ENCODE data around the gene COQ8A.

DNA sequence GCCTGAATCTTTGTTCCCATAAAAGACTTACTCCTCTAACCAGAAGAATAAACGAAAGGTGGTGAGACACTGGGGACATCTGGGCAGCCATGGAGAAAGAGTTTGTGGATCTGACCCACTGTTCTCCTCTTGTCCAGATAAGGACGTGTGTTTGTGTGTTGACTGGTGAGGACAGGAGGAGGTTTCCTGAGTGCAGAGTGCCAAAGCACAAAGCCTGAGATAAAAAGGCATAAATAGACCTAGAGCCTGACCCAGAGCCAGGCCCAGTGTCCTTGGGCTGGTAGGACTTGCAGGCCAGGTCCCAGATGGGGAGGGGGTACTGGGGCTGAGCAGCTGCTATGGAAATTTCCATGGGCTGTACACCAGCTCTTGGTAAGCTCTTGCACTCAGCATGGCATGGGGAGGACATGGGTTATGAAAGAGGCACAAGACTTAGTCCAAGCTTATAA is 19.6 kb upstream of the COQ8A start:
- TF ChIP-seq, protein P1, sequence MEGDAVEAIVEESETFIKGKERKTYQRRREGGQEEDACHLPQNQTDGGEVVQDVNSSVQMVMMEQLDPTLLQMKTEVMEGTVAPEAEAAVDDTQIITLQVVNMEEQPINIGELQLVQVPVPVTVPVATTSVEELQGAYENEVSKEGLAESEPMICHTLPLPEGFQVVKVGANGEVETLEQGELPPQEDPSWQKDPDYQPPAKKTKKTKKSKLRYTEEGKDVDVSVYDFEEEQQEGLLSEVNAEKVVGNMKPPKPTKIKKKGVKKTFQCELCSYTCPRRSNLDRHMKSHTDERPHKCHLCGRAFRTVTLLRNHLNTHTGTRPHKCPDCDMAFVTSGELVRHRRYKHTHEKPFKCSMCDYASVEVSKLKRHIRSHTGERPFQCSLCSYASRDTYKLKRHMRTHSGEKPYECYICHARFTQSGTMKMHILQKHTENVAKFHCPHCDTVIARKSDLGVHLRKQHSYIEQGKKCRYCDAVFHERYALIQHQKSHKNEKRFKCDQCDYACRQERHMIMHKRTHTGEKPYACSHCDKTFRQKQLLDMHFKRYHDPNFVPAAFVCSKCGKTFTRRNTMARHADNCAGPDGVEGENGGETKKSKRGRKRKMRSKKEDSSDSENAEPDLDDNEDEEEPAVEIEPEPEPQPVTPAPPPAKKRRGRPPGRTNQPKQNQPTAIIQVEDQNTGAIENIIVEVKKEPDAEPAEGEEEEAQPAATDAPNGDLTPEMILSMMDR (IDR thresholded peaks at IDR 0.05; ENCODE audit: poor library complexity), result no peak
- TF ChIP-seq EZH2 (IDR thresholded peaks at IDR 0.05; ENCODE audit: borderline replicate concordance) (no peak), EZH2phosphoT487 (IDR thresholded peaks at IDR 0.05; ENCODE audit: low read depth, severe bottlenecking, unreplicated experiment) (no peak)

Measured in hepatocyte (in vitro differentiated cells).